GM19193 (cell line): ENCODE data around the gene MIGA2.

Experiments used
- POLR2A ChIP-seq: IDR thresholded peaks from 4 replicates; pipeline ENCODE4 v1.6.1; 2011; ENCODE audit not compliant: insufficient read depth, insufficient read length; ENCODE audit errors: extremely low read depth

Gene MIGA2

DNA sequence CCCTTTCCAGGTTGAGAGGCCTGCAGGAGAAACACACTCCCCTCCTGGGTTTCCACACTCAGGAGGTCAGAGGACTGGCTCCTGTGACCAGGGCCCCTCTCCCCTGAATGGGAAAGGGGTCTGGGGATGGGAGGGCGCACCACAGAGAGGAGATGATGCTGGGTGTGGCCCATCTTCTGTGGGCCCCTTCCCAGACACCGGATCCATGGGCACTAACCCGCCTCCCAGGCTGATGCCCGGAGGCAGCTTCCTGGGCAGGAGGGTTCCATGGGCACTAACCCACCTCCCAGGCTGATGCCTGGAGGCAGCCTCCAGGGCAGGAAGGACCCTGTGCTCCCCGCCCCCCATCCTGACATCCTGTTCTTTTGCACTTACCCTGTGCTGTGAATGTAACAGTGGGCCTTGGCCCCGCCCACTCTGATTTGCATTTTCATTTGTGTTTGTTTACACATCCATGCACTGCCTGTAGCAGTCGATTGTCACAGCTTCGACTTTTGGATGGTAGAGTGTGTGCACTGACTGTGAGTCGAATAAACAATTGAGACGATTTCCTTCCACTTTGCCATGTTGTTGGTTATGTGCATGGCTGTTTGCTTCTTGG is 35.2 kb downstream of the MIGA2 start:
- no peak for TF ChIP-seq POLR2A

DNA sequence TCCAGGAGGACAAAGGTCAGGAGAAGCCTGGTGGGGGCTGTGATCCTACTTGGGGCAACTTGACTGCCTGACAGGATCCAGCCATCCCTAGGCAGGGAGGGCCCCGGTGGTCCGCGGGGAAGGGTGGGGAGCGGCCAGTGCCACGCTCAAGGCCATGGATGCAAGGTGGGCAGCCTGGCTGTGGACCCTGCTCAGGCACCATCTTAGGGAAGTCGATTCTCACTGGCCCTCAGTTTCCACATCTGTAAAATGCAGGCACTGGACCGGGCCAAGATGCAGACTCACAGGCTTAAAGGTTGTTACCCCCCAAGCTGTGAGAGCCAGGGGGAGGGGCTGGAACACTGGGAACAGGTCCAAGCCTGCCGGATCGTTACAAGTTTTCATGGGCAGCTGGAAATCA is 35.7 kb downstream of the MIGA2 start:
- no peak for TF ChIP-seq POLR2A

DNA sequence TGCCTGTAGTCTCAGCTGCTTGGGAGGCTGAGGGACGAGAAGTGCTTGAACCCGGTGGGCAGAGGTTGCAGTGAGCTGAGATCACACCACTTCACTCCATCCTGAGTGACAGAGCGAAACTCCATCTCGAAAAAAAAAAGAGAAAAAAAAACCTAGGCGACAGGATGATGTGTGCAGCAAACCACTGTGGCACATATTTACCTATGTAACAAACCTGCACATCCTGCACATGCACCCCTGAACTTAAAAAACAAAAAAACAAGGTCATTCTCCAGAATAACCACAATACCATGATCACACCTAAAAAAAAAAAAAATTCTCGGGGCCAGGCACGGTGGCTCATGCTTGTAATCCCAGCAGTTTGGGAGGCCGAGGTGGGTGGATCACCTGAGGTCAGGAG is 37.0 kb downstream of the MIGA2 start:
- TF ChIP-seq POLR2A, result no peak

DNA sequence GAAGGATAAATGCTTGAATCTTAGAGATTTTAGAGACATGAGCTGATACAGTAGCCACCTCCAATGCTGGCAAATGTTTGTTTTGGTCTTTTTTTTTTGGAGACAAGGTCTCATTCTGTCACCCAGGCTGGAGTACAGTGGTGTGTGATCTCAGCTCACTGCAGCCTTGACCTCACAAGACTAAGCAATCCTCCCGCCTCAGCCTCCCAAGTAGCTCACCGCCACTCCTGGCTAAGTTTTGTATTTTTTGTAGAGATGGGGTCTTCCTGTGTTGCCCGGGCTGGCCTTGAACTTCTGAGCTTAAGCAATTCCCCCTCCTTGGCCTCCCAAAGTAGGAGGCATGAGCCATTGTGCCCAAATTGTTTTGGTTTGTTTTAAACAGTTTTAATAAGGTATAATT is 37.7 kb downstream of the MIGA2 start:
- no peak for TF ChIP-seq POLR2A

DNA sequence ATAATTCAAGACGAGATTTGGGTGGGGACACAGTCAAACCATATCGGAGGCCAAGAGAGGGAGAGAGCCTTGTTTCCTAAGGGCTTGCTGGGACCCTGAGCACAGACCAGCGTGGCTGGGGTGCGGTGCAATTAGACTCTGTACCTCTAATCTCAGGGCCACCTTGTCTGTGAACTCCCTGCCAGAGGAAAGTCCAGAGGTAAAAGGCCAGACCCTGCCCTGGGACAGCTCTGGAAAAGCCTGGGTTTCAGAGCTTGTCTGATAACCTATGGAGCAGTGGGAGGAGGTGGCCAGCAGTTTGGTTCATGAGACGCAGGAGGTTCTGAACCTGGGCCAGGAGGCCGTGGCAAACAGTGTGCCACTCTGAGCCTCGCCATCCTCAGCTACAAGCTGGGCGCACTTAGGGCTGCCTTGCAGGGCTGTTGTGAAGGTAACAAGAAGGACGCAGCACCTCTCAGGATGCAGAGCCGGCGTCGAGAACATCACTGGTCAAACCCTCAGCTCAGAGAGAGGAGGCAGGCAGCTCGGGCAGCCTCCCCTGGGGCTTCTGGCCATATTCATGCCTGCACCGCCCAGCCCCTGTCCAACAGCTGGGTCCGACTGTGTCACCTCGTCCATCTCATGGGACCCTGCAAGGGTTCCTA is 39.7 kb downstream of the MIGA2 start:
- TF ChIP-seq POLR2A, result no peak

DNA sequence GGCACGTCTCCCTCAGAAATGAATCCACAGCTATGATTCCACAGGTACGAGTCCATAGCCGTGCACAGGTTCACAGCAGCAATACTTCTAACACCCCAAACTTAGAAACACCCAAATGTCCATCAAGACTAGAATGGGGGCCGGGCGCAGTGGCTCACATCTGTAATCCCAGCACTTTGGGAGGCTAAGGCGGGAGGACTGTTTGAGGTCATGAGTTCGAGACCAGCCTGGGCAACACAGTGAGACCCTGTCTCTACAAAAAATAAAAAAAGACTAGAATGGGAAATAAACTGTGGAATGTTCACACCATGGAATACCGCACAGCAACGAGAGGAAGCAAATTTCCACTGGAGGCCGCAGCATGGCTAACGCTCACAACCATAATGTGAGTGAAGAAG is 40.2 kb downstream of the MIGA2 start:
- TF ChIP-seq POLR2A, result no peak

DNA sequence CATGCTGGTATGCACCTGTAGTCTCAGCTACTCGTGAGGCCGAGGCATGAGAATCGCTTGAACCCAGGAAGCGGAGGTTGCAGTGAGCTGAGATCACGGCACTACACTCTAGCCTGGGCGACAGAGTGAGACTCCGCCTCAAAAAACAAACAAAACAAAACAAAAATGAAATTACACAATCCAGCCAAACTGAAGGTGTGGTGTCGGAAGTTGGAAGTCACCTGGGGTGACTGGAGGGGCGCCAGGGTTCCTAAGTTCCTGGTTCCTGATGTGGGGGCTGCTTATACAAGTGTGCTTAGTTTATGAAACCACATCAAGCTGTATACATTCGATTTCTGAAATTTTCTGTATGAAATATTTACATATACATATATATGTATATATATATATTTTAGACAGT is 40.8 kb downstream of the MIGA2 start:
- no peak for TF ChIP-seq POLR2A

DNA sequence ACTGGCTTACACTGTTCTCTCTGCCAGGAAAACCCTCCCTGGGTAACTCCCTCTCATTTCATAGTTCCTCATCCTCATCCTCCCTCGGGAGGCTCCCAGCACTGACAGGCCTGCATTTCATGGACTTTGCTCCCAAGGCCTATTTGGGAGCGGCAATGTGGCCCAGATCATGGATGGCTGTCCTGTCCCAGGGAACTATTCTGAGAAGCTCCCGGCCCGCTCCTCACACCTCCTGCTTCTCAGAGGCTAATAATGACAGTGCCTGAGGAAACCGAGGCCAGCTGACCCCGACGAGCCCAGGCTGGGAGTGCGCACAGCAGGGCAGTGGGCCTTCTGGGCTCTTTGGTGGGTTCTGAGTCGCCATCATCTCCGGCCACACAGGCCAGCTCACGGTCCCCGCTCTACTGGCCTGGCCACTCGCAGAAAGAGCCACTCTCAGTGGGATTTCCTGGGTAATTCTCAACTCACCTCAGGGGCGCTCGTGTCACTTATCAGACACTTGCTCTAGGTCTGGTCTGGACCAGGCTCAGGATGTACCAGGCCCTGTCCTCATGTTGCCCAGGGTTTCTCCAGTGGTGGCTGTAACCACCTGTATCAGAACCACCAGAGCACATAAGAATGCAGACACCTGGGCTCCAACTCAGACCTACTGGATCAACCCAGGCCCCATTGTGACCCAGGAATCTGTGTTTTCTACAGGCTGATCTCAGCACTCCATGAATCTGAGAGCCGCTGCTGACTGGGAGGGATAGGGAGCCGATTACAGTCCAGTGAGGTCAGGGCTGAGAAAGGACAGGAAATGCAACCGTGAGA is 42.5 kb downstream of the MIGA2 start:
- TF ChIP-seq POLR2A, result no peak

DNA sequence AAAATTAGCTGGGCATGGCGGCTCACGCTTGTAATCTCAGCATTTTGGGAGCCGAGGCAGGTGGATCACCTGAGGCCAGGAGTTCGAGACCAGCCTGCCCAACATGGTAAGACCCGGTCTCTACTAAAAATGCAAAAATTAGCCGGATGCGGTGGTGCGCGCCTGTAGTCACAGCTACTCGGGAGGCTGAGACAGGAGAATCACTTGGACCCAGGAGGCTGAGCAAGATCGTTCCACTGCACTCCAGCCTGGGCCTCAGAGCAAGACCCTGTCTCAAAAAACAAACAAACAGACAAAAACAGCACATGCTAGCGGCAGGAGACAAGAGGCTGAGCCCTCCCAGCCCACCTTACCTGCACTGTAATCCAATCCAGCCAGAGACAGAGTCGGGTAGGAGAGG is 43.4 kb downstream of the MIGA2 start:
- no peak for TF ChIP-seq POLR2A

DNA sequence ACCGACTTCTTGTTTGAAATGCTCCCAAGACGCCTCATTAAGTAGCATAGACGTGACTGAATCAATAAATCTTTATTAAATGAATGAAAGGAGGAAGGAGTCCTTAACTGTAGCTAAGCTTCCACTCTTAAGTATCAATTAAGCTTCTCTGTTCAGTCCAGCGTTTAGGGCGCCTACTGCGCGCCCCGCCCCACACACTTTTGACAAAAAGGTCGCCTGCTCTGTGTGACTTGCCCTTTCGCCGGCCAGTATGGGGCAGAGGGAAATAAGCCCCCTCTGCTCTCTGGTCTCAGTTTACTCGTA is 43.8 kb downstream of the MIGA2 start:
- no peak for TF ChIP-seq POLR2A

DNA sequence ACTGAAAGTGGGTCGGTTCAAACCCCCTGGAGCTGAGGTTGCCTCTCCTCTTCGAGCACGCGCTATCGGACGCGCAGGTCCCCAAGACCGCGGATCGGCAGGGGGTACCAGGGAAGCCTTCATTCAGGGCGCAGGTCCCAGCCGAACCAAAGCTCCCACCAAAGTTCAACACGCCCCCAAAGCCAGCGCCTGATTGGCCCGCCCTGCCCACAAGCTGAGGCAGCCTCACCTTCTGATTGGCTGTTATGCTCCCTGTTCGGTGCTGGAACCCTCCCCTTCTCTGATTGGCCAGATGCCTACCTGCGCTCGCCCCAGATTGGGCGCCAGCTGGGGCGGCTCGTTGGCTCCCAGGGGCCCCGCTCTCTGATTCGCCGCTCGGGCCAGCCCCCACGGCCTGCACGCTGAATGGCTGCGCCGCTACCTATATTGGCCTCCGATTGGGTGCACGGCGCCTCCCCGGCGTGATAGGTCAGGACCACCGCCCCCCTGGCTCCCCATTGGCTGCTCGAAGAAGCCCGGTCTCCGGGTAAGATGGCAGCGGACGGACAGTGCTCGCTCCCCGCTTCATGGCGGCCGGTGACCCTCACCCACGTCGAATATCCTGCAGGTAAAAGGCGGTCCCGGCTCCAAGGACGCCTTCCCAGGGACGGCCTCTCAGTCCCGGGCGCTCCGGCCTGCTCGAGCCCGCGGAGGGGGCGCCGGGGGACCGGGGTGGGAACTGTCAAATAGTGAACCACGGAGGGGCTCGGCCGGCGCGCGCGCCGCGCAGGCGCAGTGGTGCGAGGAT is 44.4 kb downstream of the MIGA2 start, which contains the start of gene DOLPP1:
TSS of gene DOLPP1 (plus strand) at position 511 of the 787 bp plus-strand sequence. CDS start at position 532, 21 bp downstream.
- TF ChIP-seq POLR2A, result peak; percentile 89

DNA sequence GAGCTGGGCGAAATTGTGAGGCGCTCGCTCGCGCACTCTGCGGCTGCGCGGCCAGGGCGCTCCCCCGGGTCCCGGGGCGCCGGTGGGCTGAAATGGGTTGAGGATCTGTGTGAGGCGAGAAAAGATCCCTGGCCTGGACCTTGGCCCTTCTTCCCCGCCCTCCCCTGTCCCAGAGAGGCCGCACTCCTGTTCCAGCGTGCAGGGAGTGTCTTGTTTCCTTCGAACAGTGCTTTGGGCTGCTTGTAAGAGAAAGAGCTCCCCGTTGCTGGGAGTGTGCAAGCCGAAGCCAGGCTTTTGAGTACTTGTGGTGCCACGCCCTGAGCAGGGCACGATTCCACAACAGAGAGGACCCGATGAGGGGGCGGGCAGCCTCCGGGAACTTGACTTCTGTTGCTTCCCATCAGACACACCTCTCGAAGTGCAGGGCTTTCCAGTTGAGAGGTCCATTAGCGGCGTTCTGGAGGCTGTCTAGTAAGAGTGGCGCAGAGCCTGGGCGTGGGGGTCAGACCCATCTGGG is 45.0 kb downstream of the MIGA2 start:
- TF ChIP-seq POLR2A, result peak; percentile 44

DNA sequence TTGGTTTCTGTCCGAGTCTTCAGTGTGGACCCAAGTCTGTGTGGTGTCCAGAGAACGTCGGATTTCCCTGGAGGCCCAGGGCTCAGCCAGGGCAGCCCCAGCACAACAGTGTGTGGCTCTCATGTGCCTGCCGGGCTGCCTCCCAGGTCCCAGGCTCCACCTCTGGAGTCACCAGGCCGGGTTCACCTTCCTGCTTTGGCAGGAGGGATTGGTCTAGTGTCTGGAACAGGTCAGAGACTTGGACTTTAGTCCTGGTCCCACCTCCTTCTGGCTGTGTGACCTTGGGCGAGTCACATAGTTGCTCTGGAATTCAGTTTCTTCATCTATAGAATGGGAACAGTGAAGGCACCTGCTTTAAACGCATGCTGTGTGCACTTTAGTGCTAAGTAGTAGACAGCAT is 47.7 kb downstream of the MIGA2 start:
- no peak for TF ChIP-seq POLR2A

DNA sequence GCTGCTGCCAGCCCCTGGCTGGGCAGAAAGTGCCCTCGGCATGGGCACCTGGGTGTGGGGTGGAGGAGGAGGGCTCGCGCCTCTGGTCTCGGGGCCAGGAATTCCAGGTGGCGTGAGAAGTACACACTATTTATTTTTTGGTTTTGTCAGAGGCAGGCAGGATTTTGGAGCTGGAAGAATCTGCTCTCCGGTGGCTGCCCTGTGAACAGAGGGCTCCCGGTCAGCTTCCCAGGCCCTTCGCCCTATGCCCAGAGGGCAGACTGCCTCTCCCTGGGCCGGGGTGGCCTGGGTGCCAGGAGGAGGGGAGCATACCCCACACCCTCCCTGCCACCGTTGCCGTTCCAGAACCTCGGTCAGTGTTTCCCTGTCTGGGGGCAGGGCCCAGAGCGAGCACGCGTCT is 52.8 kb downstream of the MIGA2 start:
- TF ChIP-seq POLR2A, result no peak
